Glutamatergic neuron (in vitro differentiated cells): Measurements from ENCODE around the gene TIFAB. TPM values are rescaled to one million over a fixed set of nuclear protein-coding genes. Genes with fewer than 3 reads are reported as not detected.

ENCODE experiments used
- DNase-seq: peaks from one replicate; pipeline ENCODE4 v3.0.0; 2022
- H3K27ac Mint-ChIP-seq: one replicate; pipeline ENCODE4 v1.8.0; 2020; ENCODE audit warnings: mild to moderate bottlenecking, mixed read lengths, inconsistent platforms; ENCODE audit not compliant: unreplicated experiment
- H3K27me3 Mint-ChIP-seq: one replicate; pipeline ENCODE4 v1.8.0; 2020; ENCODE audit warnings: mild to moderate bottlenecking, moderate library complexity, mixed read lengths, inconsistent platforms; ENCODE audit not compliant: unreplicated experiment
- H3K36me3 Mint-ChIP-seq: one replicate; pipeline ENCODE4 v1.8.0; 2020; ENCODE audit warnings: mild to moderate bottlenecking, mixed read lengths, inconsistent platforms; ENCODE audit not compliant: unreplicated experiment
- H3K4me1 Mint-ChIP-seq: one replicate; pipeline ENCODE4 v1.8.0; 2020; ENCODE audit warnings: mild to moderate bottlenecking, low read depth, mixed read lengths, inconsistent platforms; ENCODE audit not compliant: unreplicated experiment
- H3K4me3 Mint-ChIP-seq: one replicate; pipeline ENCODE4 v1.8.0; 2020; ENCODE audit warnings: mild to moderate bottlenecking, mixed read lengths, inconsistent platforms; ENCODE audit not compliant: unreplicated experiment
- H3K9me3 Mint-ChIP-seq: one replicate; pipeline ENCODE4 v1.8.0; 2020; ENCODE audit warnings: mild to moderate bottlenecking, moderate library complexity, mixed read lengths, inconsistent platforms; ENCODE audit not compliant: unreplicated experiment
- total RNA-seq: library from RNA; stranded (reverse); fragmentation: NEBNext Ultra II Directional; extraction: Animal tissue kit (Norgen Biotek cat#: 25700); gene quantifications from one replicate; pipeline ENCODE4 v1.2.1, GENCODE V29; 2021; ENCODE audit not compliant: unreplicated experiment
- TF ChIP-seq, protein P1 (sequence below): fragments of 200-600 bp; sonication (generic); IDR thresholded peaks from one replicate; pipeline ENCODE4 v1.5.0; 2021; ENCODE audit not compliant: partially characterized antibody, unreplicated experiment

TIFAB gene
- total RNA-seq, 1 donor from 2014 or later, result not detected

DNA sequence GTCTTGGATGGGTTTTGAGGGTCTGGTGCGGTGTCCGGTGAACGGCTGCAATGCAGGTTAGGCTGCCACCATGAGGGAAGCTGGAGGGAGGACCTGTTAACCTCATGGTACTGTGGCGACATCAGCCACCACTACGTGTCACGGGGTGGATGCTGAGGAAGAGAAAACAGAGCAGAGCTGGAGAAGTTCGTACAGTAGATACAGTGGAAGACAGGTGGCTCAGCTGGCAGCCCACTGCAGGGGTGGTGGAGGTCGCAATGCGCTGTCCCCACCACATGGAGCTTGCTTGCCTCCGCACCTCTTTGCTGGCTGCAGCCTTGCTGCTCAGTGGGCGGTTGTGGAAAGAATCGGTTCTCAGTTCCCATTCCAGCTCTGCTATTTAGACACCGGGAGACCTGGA, 7.8 kb downstream of the TIFAB start:
- Mint-ChIP-seq H3K36me3 (no peaks in the 10 kb centered on the region), H3K4me1 (peaks cover 16% of the 10 kb centered on the region), H3K27me3 (peaks cover 4% of the 10 kb centered on the region), H3K27ac (no peak overlapping the region), H3K9me3 (peaks cover 1% of the 10 kb centered on the region), H3K4me3 (no peak overlapping the region)
- TF ChIP-seq, protein P1, sequence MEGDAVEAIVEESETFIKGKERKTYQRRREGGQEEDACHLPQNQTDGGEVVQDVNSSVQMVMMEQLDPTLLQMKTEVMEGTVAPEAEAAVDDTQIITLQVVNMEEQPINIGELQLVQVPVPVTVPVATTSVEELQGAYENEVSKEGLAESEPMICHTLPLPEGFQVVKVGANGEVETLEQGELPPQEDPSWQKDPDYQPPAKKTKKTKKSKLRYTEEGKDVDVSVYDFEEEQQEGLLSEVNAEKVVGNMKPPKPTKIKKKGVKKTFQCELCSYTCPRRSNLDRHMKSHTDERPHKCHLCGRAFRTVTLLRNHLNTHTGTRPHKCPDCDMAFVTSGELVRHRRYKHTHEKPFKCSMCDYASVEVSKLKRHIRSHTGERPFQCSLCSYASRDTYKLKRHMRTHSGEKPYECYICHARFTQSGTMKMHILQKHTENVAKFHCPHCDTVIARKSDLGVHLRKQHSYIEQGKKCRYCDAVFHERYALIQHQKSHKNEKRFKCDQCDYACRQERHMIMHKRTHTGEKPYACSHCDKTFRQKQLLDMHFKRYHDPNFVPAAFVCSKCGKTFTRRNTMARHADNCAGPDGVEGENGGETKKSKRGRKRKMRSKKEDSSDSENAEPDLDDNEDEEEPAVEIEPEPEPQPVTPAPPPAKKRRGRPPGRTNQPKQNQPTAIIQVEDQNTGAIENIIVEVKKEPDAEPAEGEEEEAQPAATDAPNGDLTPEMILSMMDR, result no peak
- DNase-seq, result no peak

DNA sequence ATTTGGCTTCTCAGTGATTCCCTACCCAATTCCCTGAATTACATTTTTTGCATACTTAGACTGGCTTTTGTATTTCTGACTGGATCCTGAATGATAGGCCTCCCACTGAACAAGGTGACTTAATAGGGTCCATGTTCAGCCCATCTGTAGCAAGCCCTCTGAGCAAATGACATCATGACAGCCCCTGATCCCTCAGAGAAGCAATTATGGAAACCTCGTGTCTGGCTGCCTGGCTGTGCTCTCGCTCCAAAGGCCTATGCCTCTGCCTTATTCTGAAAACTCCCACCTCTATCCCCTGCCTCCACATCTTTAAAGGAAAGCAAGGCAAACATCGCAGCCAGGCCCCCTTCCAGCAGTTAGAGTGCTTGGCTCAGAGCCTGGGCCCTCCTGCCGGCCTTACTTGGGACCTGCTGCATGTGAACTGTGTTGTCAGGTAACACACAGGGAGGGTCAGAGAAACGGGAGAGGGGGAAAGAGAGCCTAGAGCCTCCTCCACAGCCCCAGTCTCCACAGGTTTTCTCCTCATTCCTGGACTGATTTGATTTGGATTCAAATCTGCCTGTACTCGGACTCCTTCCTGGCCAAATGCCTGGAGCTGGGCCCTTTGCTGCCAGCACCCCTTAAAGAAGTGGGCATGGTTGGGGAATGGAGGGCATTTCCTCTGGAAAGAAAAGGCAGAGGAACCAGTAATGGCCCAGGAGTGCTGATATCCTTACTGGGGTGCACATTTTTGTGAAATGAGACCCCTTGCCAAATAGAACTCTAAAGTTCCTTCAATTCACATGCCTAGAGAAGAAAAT, 8.8 kb downstream of the TIFAB start:
- TF ChIP-seq, protein P1, result no peak
- Mint-ChIP-seq H3K27me3 (peaks cover 4% of the 10 kb centered on the region), H3K4me3 (no peak overlapping the region), H3K4me1 (peaks cover 19% of the 10 kb centered on the region), H3K36me3 (no peaks in the 10 kb centered on the region), H3K27ac (no peak overlapping the region), H3K9me3 (no peaks in the 10 kb centered on the region)
- no peak for DNase-seq

DNA sequence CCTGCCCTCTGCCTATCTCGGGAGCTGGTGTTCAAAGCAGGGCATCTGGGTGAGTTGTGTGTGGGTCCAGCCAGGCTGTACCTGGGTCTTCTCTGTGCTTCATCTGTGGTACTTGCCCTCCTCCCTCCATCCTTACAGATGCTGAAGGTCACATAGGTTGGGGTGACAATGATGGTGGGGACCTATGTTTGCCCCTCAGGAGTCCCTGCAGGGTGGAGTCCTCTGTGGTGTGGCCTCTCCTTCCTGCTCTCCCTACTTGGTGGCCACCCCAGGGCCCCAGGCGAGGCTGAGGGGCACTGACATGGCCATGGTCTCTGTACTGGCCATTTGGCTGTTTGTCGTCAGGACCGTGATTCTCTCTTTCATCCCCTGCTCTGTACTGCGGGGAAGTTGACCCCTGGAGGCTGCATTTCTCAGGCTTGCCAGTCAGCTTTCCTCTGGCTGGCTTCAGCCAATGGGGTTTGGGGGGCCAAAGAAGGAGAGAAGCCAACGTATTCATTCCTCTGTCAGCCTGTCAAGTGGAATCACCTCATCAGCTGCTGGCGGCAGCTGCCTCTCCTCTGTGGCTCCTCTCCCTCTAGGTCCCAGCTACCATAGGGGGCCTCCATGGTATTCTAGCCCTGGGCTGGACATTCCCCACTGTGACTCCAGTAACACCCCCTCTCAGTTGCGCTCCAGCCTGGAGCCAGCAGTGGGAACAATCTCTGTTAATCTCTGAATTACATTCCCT, 9.6 kb downstream of the TIFAB start:
- H3K4me3 Mint-ChIP-seq, result no peak overlapping the region
- H3K4me1 Mint-ChIP-seq, result peaks cover 19% of the 10 kb centered on the region
- DNase-seq, result no peak
- peaks cover 4% of the 10 kb centered on the region for H3K27me3 Mint-ChIP-seq
- no peak overlapping the region for H3K27ac Mint-ChIP-seq
- TF ChIP-seq, protein P1, result no peak
- H3K36me3 Mint-ChIP-seq, result no peaks in the 10 kb centered on the region
- no peaks in the 10 kb centered on the region for H3K9me3 Mint-ChIP-seq

DNA sequence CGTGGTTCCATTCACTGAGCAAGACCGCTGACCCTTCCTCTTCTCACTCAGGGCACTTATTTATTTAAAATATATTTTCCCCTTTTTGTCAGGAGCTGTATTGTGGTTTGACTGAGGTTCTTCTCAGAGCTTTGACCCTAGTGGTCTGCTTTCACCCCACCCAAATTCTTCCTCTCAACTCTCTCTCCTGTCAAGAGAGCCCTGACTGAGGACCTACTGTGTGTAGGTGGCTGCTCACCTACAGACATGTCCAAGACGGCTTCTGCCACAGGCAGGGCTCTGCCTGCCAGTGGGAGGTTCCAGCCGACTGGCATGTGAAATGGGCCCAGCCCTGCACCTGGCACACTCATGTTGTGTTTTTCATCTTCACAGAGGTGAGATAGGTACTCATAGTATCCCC, 10.2 kb downstream of the TIFAB start:
- H3K9me3 Mint-ChIP-seq, result no peaks in the 10 kb centered on the region
- no peak overlapping the region for H3K27ac Mint-ChIP-seq

More for the DNA sequence above, 10.2 kb downstream of the TIFAB start:
- no peak overlapping the region for H3K4me3 Mint-ChIP-seq
- H3K36me3 Mint-ChIP-seq, result no peaks in the 10 kb centered on the region
- H3K27me3 Mint-ChIP-seq, result peaks cover 4% of the 10 kb centered on the region
- DNase-seq, result no peak
- H3K4me1 Mint-ChIP-seq, result peaks cover 19% of the 10 kb centered on the region
- TF ChIP-seq, protein P1, result no peak
